Neutrophil (primary cell): ENCODE data around the gene MARK4.

Source experiments
- H3K27ac ChIP-seq: fragments of 200-600 bp; sonication (generic); 2 replicates; pipeline ENCODE4 v1.5.1; 2016; ENCODE audit warnings: mild to moderate bottlenecking, moderate library complexity
- H3K27me3 ChIP-seq: fragments of 200-600 bp; sonication (generic); 2 replicates; pipeline ENCODE4 v1.6.0; 2016; ENCODE audit warnings: mild to moderate bottlenecking
- H3K36me3 ChIP-seq: fragments of 200-600 bp; sonication (generic); 2 replicates; pipeline ENCODE4 v1.5.1; 2017
- H3K4me1 ChIP-seq, 2 experiments: fragments of 200-600 bp in 1 of 2; sonication (generic) in 1 of 2; 1 replicate in 1 of 2; 2 replicates in 1 of 2; pipeline versions ENCODE4 v1.5.1 to v1.6.1; 2013 to 2016; ENCODE audit warnings: low read depth in 1 of 2, low read length in 1 of 2, mild to moderate bottlenecking in 1 of 2, moderate library complexity in 1 of 2; ENCODE audit not compliant: control insufficient read depth in 1 of 2, insufficient read depth in 1 of 2
- H3K4me3 ChIP-seq, 2 experiments: fragments of 200-600 bp in 1 of 2; sonication (generic) in 1 of 2; 1 replicate in 1 of 2; 2 replicates in 1 of 2; pipeline ENCODE4 v1.5.1; 2013 to 2016; ENCODE audit warnings: low read depth in 1 of 2, low read length in 1 of 2, mild to moderate bottlenecking in 1 of 2, moderate library complexity in 1 of 2
- H3K9me3 ChIP-seq: fragments of 200-600 bp; sonication (generic); 2 replicates; pipeline ENCODE4 v1.5.1; 2016
- TF ChIP-seq, protein P1 (sequence below): fragments of 200-600 bp; sonication (generic); IDR thresholded peaks from 2 replicates; pipeline ENCODE4 v1.5.1; 2016; ENCODE audit warnings: antibody characterized with exemption

The MARK4 gene

DNA sequence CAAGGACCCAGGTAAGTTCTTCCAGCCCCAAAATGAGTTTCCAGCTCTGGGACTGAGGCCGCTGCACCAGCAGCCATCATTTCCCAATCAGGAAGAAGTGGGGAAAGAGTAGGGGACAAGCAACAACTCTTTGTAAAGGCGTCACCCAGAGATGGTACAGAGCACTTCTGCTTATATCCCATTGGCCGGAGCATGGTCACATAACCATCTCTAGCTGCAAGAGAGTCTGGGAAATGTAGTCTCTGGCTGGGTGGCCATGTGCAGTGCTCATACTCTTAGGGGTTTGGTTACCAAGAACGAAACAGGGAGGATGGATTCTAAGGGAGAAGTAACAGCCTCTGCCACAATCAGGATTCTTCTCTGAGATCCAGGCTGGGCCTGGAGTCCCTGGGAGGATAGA is 45.3 kb downstream of the MARK4 start:
- Histone ChIP-seq H3K9me3 (no peaks in the 10 kb centered on the region), H3K4me1 (peaks cover 7 to 24% of the 10 kb centered on the region in 2 experiments), H3K4me3 (no peak overlapping the region), H3K36me3 (peaks cover 28% of the 10 kb centered on the region), H3K27ac (peak overlapping the region; percentile 48), H3K27me3 (no peaks in the 10 kb centered on the region)
- TF ChIP-seq, protein P1, sequence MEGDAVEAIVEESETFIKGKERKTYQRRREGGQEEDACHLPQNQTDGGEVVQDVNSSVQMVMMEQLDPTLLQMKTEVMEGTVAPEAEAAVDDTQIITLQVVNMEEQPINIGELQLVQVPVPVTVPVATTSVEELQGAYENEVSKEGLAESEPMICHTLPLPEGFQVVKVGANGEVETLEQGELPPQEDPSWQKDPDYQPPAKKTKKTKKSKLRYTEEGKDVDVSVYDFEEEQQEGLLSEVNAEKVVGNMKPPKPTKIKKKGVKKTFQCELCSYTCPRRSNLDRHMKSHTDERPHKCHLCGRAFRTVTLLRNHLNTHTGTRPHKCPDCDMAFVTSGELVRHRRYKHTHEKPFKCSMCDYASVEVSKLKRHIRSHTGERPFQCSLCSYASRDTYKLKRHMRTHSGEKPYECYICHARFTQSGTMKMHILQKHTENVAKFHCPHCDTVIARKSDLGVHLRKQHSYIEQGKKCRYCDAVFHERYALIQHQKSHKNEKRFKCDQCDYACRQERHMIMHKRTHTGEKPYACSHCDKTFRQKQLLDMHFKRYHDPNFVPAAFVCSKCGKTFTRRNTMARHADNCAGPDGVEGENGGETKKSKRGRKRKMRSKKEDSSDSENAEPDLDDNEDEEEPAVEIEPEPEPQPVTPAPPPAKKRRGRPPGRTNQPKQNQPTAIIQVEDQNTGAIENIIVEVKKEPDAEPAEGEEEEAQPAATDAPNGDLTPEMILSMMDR, result no peak

DNA sequence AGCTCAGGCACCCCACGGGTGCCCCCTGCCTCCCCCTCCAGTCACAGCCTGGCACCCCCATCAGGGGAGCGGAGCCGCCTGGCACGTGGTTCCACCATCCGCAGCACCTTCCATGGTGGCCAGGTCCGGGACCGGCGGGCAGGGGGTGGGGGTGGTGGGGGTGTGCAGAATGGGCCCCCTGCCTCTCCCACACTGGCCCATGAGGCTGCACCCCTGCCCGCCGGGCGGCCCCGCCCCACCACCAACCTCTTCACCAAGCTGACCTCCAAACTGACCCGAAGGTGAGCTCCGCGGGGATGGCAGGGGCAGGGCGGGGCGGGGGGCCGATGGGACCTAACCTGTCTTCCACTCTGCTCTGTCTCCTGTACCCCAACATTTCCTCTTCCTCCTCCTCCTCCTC is 46.6 kb downstream of the MARK4 start:
- Histone ChIP-seq H3K36me3 (peaks cover 34% of the 10 kb centered on the region), H3K9me3 (no peaks in the 10 kb centered on the region), H3K4me1 (peaks cover 7 to 24% of the 10 kb centered on the region in 2 experiments), H3K27me3 (no peaks in the 10 kb centered on the region), H3K27ac (no peak overlapping the region), H3K4me3 (no peak overlapping the region)
- TF ChIP-seq, protein P1, result no peak

DNA sequence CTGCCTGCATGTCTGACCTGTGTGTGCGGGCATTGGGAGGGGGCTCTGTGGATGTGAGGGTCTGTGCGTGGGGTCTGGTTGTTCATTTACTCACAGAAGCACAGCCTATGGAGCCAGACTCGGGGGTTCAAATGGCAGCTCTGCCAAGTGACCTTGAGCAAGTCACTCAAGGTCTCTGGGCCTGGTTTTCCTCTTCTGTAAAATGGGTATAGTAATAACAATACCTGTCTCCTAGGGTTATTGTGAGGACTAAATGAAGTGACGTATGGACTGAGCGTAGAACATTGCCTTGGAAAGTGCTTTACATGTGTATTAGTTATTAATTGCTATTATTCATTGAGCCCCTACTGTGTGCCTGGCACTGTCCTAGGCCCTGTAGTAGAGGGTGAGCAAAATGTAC is 47.2 kb downstream of the MARK4 start:
- no peaks in the 10 kb centered on the region for H3K27me3 ChIP-seq
- TF ChIP-seq, protein P1, result no peak
- no peak overlapping the region for H3K27ac ChIP-seq
- no peaks in the 10 kb centered on the region for H3K9me3 ChIP-seq
- peaks cover 35% of the 10 kb centered on the region for H3K36me3 ChIP-seq
- H3K4me1 ChIP-seq, result peaks cover 7 to 24% of the 10 kb centered on the region in 2 experiments
- H3K4me3 ChIP-seq, result no peak overlapping the region

DNA sequence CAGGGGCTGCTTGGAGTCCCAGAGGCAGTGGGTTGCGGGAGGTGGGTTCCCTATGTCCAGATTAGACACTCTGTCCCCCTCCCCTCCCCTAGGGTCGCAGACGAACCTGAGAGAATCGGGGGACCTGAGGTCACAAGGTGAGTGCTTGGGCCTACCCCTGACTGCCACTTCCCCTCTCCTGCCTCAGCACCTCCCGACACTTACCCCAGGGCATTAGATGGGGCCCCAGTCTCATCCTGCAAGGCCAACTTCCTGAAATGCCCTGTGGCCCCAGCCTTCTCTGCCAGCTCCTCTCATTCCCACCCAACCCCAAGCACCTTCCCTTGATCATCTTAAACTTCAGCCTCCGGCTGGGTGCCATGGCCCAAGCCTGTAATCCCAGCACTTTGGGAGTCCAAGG is 48.6 kb downstream of the MARK4 start:
- Histone ChIP-seq H3K4me3 (no peak overlapping the region), H3K36me3 (peaks cover 30% of the 10 kb centered on the region), H3K9me3 (no peaks in the 10 kb centered on the region), H3K27ac (no peak overlapping the region), H3K27me3 (peaks cover 5% of the 10 kb centered on the region), H3K4me1 (peaks cover 7 to 24% of the 10 kb centered on the region in 2 experiments)
- TF ChIP-seq, protein P1, result no peak

DNA sequence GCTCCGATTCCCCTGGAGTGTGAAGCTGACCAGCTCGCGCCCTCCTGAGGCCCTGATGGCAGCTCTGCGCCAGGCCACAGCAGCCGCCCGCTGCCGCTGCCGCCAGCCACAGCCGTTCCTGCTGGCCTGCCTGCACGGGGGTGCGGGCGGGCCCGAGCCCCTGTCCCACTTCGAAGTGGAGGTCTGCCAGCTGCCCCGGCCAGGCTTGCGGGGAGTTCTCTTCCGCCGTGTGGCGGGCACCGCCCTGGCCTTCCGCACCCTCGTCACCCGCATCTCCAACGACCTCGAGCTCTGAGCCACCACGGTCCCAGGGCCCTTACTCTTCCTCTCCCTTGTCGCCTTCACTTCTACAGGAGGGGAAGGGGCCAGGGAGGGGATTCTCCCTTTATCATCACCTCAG is 51.3 kb downstream of the MARK4 start:
- Histone ChIP-seq H3K4me3 (no peak overlapping the region), H3K36me3 (peaks cover 27% of the 10 kb centered on the region), H3K4me1 (peaks cover 0 to 7% of the 10 kb centered on the region in 2 experiments), H3K9me3 (no peaks in the 10 kb centered on the region), H3K27me3 (peaks cover 28% of the 10 kb centered on the region), H3K27ac (no peak overlapping the region)
- TF ChIP-seq, protein P1, result no peak
